Spleen (tissue), 7 donors: ENCODE results near the gene EFCAB12.
"Not testable (repeated sequence)": the region's sequence is repeated elsewhere in the genome, so short reads cannot be mapped to it uniquely, and the experiment has no call there.

Experiments
- CTCF ChIP-seq, 11 experiments: fragments of 200-600 bp in 7 of 11; fragments of 450-650 bp in 4 of 11; sonication (generic) in 4 of 11; IDR thresholded peaks in 8 of 11; conservative IDR thresholded peaks in 3 of 11; 1 replicate in 7 of 11; 2 replicates in 4 of 11; pipeline versions ENCODE4 v1.4.0 to v1.8.0; 2016 to 2021; ENCODE audit warnings: antibody characterized with exemption in 11 of 11, inconsistent platforms in 4 of 11, mild to moderate bottlenecking in 1 of 11
- POLR2A ChIP-seq, 3 donors: fragments of 450-650 bp; IDR thresholded peaks; one replicate each; pipeline ENCODE4 v1.5.1; 2017; ENCODE audit warnings: antibody characterized with exemption in 3 of 3, mild to moderate bottlenecking in 1 of 3
- donor health status: DM: no; HTN: no; CAD: no; lungs with moderate emphysema.
- donor health status: DM: no; HTN: no; CAD: no.
- donor health status: DM: no; HTN: no; CAD: no.

- TF ChIP-seq CTCF (IDR thresholded peaks at IDR 0.05 in 8 of 11, conservative IDR thresholded peaks at IDR 0.05 in 3 of 11); POLR2A (IDR thresholded peaks at IDR 0.05): not testable (repeated sequence)
These were observed 34.5 kb downstream of the EFCAB12 start for GRCh38 chr3:129393760-129394564.
